BLaER1 (cell line): ENCODE results near the gene TINCR.

Experiments used
- H3K27ac ChIP-seq: shearing (Covaris generic); formaldehyde crosslinking; 2 replicates; pipeline ENCODE4 v1.8.1; 2022
- H3K27me3 ChIP-seq: shearing (Covaris generic); formaldehyde crosslinking; 2 replicates; pipeline ENCODE4 v1.8.1; 2022
- H3K36me3 ChIP-seq: shearing (Covaris generic); formaldehyde crosslinking; 2 replicates; pipeline ENCODE4 v1.8.1; 2022
- H3K4me1 ChIP-seq: shearing (Covaris generic); formaldehyde crosslinking; 2 replicates; pipeline ENCODE4 v1.8.1; 2022
- H3K4me2 ChIP-seq: shearing (Covaris generic); formaldehyde crosslinking; 2 replicates; pipeline ENCODE4 v1.8.1; 2022
- H3K4me3 ChIP-seq: shearing (Covaris generic); formaldehyde crosslinking; 2 replicates; pipeline ENCODE4 v1.8.1; 2022
- H3K9ac ChIP-seq: shearing (Covaris generic); formaldehyde crosslinking; 2 replicates; pipeline ENCODE4 v1.8.1; 2022
- H3K9me3 ChIP-seq: shearing (Covaris generic); formaldehyde crosslinking; 2 replicates; pipeline ENCODE4 v1.8.1; 2022
- H4K20me1 ChIP-seq: shearing (Covaris generic); formaldehyde crosslinking; 2 replicates; pipeline ENCODE4 v1.8.1; 2022
- Cebpa-rat ChIP-seq: shearing (Covaris generic); IDR thresholded peaks from 2 replicates; pipeline ENCODE4 v1.8.1; 2022

Gene TINCR

GRCh38 chr19:5563008-5563431, 4.7 kb downstream of the TINCR start:
- Histone ChIP-seq H3K27me3 (no peaks in the 10 kb centered on the region), H3K36me3 (peaks cover 8% of the 10 kb centered on the region; the same call in 1 of the 2 replicates), H3K27ac (no peak overlapping the region), H3K4me2 (no peak overlapping the region), H3K4me1 (peaks cover 14% of the 10 kb centered on the region), H3K9me3 (peaks cover 9% of the 10 kb centered on the region), H4K20me1 (no peaks in the 10 kb centered on the region), H3K4me3 (no peak overlapping the region), H3K9ac (no peak overlapping the region)
- TF ChIP-seq Cebpa-rat = no peak

- no peaks in the 10 kb centered on the region for H3K27me3 ChIP-seq
- TF ChIP-seq Cebpa-rat = no peak
- H3K4me1 ChIP-seq = peaks cover 21% of the 10 kb centered on the region
- H3K4me3 ChIP-seq = no peak overlapping the region
- H4K20me1 ChIP-seq = no peaks in the 10 kb centered on the region
- no peak overlapping the region for H3K9ac ChIP-seq
- H3K9me3 ChIP-seq = peaks cover 9% of the 10 kb centered on the region
- peaks cover 8% of the 10 kb centered on the region; the same call in 1 of the 2 replicates for H3K36me3 ChIP-seq
- no peak overlapping the region for H3K4me2 ChIP-seq
- H3K27ac ChIP-seq = no peak overlapping the region
These were observed 5.5 kb downstream of the TINCR start for GRCh38 chr19:5562280-5562679.

GRCh38 chr19:5561559-5561958, 6.2 kb downstream of the TINCR start:
- Histone ChIP-seq H3K36me3 (peaks cover 8% of the 10 kb centered on the region; the same call in 1 of the 2 replicates), H3K27me3 (no peaks in the 10 kb centered on the region)

DNA sequence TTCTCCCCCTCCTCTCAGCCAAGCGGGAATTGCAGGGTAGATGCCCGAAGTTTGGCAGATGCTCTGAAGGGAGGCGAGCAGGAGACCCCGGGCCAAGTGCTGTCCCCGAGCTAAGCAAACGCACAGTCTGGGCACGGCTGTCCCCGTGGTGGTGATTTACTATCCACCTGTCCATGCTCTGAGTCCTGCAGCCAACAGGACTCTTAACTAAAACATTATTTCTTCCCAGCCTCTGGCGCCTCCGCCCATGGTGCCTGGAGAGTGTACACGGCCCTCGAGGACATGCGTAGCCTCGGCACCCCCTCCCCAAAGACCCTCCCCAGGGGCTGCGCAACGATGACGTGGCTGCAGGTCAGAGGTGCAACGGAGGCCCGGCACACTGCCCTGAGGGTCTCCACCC, 7.6 kb downstream of the TINCR start:
- Histone ChIP-seq H3K36me3 (peaks cover 8% of the 10 kb centered on the region; the same call in 1 of the 2 replicates), H3K4me2 (no peak overlapping the region), H3K9ac (no peak overlapping the region), H3K9me3 (peaks cover 9% of the 10 kb centered on the region), H3K4me1 (peaks cover 32% of the 10 kb centered on the region), H3K4me3 (no peak overlapping the region), H4K20me1 (no peaks in the 10 kb centered on the region), H3K27me3 (no peaks in the 10 kb centered on the region), H3K27ac (no peak overlapping the region)
- TF ChIP-seq Cebpa-rat = no peak

More at GRCh38 chr19:5561559-5561958, 6.2 kb downstream of the TINCR start:
- no peak overlapping the region for H3K9ac ChIP-seq
- H3K4me2 ChIP-seq = no peak overlapping the region
- H4K20me1 ChIP-seq = no peaks in the 10 kb centered on the region
- peaks cover 24% of the 10 kb centered on the region for H3K4me1 ChIP-seq
- no peak overlapping the region for H3K27ac ChIP-seq
- H3K4me3 ChIP-seq = no peak overlapping the region
- TF ChIP-seq Cebpa-rat = no peak
- peaks cover 9% of the 10 kb centered on the region for H3K9me3 ChIP-seq

GRCh38 chr19:5559804-5560133, 8.0 kb downstream of the TINCR start:
- Histone ChIP-seq H3K9ac (no peak overlapping the region), H3K27me3 (no peaks in the 10 kb centered on the region)
- no peak for TF ChIP-seq Cebpa-rat

DNA sequence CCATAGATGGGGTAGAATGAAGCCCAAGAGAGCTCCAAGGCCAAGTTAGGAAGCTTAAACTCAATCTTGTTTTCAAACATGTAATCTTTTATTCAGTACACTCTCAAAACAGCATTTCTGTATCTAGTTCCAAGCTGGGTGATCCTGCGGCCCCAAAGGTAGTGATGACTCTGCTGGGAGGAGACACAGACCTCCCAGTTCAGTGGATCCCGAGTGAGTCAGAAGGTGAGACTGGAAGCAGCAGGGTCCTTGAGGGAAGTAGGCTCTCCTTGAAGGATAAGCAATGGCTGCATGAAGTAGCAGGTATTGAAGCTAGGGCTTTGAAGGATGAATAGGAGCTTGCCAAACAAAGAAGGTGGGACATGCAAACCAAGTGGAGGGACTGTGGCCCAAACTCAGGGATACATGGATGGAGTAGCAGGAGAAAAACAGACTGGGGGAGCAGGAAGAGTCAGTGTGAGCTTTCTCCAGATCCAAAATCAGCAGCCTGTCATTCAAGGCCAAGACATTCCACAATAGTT, 9.6 kb downstream of the TINCR start:
- peaks cover 30% of the 10 kb centered on the region for H3K4me1 ChIP-seq
- peaks cover 8% of the 10 kb centered on the region; the same call in 1 of the 2 replicates for H3K36me3 ChIP-seq
- H3K27me3 ChIP-seq = no peaks in the 10 kb centered on the region
- peak overlapping the region; percentile 49 for H3K4me2 ChIP-seq
- no peak overlapping the region for H3K27ac ChIP-seq
- no peaks in the 10 kb centered on the region for H4K20me1 ChIP-seq
- H3K9me3 ChIP-seq = peaks cover 9% of the 10 kb centered on the region
- no peak overlapping the region for H3K4me3 ChIP-seq
- no peak overlapping the region for H3K9ac ChIP-seq
- no peak for TF ChIP-seq Cebpa-rat

More at GRCh38 chr19:5559804-5560133, 8.0 kb downstream of the TINCR start:
- Histone ChIP-seq H3K4me2 (no peak overlapping the region), H3K4me1 (peaks cover 33% of the 10 kb centered on the region), H3K27ac (no peak overlapping the region), H4K20me1 (no peaks in the 10 kb centered on the region), H3K4me3 (no peak overlapping the region), H3K9me3 (peaks cover 9% of the 10 kb centered on the region), H3K36me3 (peaks cover 8% of the 10 kb centered on the region; the same call in 1 of the 2 replicates)

- H3K4me1 ChIP-seq = peaks cover 30% of the 10 kb centered on the region
- H3K36me3 ChIP-seq = peaks cover 8% of the 10 kb centered on the region; the same call in 1 of the 2 replicates
- no peak overlapping the region for H3K27ac ChIP-seq
- H3K4me2 ChIP-seq = peak overlapping the region; percentile 49
- no peak overlapping the region; the same call in 1 of the 2 replicates for H3K9ac ChIP-seq
- TF ChIP-seq Cebpa-rat = no peak
- peaks cover 9% of the 10 kb centered on the region for H3K9me3 ChIP-seq
- no peak overlapping the region for H3K4me3 ChIP-seq
- H4K20me1 ChIP-seq = no peaks in the 10 kb centered on the region
- H3K27me3 ChIP-seq = no peaks in the 10 kb centered on the region
These were observed 10.1 kb downstream of the TINCR start for GRCh38 chr19:5557691-5558090.

- no peaks in the 10 kb centered on the region for H3K9me3 ChIP-seq
- H3K4me3 ChIP-seq = no peak overlapping the region
- H4K20me1 ChIP-seq = no peaks in the 10 kb centered on the region
- no peak overlapping the region for H3K4me2 ChIP-seq
- no peak overlapping the region for H3K9ac ChIP-seq
- TF ChIP-seq Cebpa-rat = no peak
- no peaks in the 10 kb centered on the region for H3K27me3 ChIP-seq
- H3K4me1 ChIP-seq = peaks cover 29% of the 10 kb centered on the region
- H3K27ac ChIP-seq = no peak overlapping the region
- no peaks in the 10 kb centered on the region for H3K36me3 ChIP-seq
These were observed 12.9 kb downstream of the TINCR start for GRCh38 chr19:5554828-5555227.

- no peak overlapping the region for H3K4me2 ChIP-seq
- TF ChIP-seq Cebpa-rat = no peak
- H3K27me3 ChIP-seq = no peaks in the 10 kb centered on the region
- H3K9me3 ChIP-seq = no peaks in the 10 kb centered on the region
- no peak overlapping the region for H3K27ac ChIP-seq
- no peak overlapping the region for H3K9ac ChIP-seq
- no peaks in the 10 kb centered on the region for H3K36me3 ChIP-seq
- H3K4me1 ChIP-seq = peaks cover 27% of the 10 kb centered on the region
- no peaks in the 10 kb centered on the region for H4K20me1 ChIP-seq
- H3K4me3 ChIP-seq = no peak overlapping the region
These were observed 13.9 kb downstream of the TINCR start for GRCh38 chr19:5553892-5554291.

- Histone ChIP-seq H3K4me3 (no peak overlapping the region), H3K9ac (peak overlapping the region; percentile 41; the same call in 1 of the 2 replicates), H3K27me3 (no peaks in the 10 kb centered on the region), H3K4me1 (peaks cover 5% of the 10 kb centered on the region; the same call in 1 of the 2 replicates), H3K27ac (no peak overlapping the region), H3K36me3 (no peaks in the 10 kb centered on the region), H3K4me2 (peak overlapping the region; percentile 34; the same call in 1 of the 2 replicates), H4K20me1 (no peaks in the 10 kb centered on the region), H3K9me3 (no peaks in the 10 kb centered on the region)
- no peak for TF ChIP-seq Cebpa-rat
These were observed 19.9 kb downstream of the TINCR start for GRCh38 chr19:5547881-5548280.
